Measurements from ENCODE around the gene CACNA2D3. TPM values are rescaled to one million over a fixed set of nuclear protein-coding genes. Genes with fewer than 3 reads are reported as not detected.

CACNA2D3 gene
- total and polyA plus RNA-seq, 2 experiments from 2014 or later, result 1.1 to 2.5 TPM

- Histone ChIP-seq H3K4me2 (no peak overlapping the region), H3K4me3 (no peak overlapping the region), H3K79me2 (no peaks in the 10 kb centered on the region), H3K27ac (no peak overlapping the region), H3K9me2 (replicated peaks; ENCODE audit: insufficient read depth) (no peaks in the 10 kb centered on the region), H3K27me3 (no peaks in the 10 kb centered on the region), H3K36me3 (replicated peaks; ENCODE audit: insufficient read depth, low read depth) (no peaks in the 10 kb centered on the region), H4K20me1 (ENCODE audit: insufficient read depth, poor library complexity, severe bottlenecking) (no peaks in the 10 kb centered on the region), H3K9me3 (ENCODE audit: low read depth) (no peaks in the 10 kb centered on the region), H3K4me1 (ENCODE audit: insufficient read depth) (peaks cover 6% of the 10 kb centered on the region), H2AFZ (no peak overlapping the region)
- no peak for TF ChIP-seq EZH2phosphoT487 (IDR thresholded peaks at IDR 0.05; ENCODE audit: low read depth, severe bottlenecking, unreplicated experiment)
- TF ChIP-seq EZH2 (IDR thresholded peaks at IDR 0.05; ENCODE audit: borderline replicate concordance), result no peak
- 98% methylated on average over 2 of the region's 2 CpGs for WGBS (ENCODE audit: low lambda C conversion rate, missing lambda C conversion rate)
- no peak for DNase-seq (ENCODE audit: low spot score)
These were observed 708.8 kb downstream of the CACNA2D3 start for GRCh38 chr3:54831112-54831511.

GRCh38 chr3:54832876-54833275, 710.5 kb downstream of the CACNA2D3 start:
- H2AFZ ChIP-seq, result no peak overlapping the region
- H3K9me3 ChIP-seq (ENCODE audit: low read depth), result no peaks in the 10 kb centered on the region
- H3K9me2 ChIP-seq (replicated peaks; ENCODE audit: insufficient read depth), result no peaks in the 10 kb centered on the region
- H3K4me2 ChIP-seq, result no peak overlapping the region
- H3K27ac ChIP-seq, result no peak overlapping the region
- H3K36me3 ChIP-seq (replicated peaks; ENCODE audit: insufficient read depth, low read depth), result no peaks in the 10 kb centered on the region
- H3K4me3 ChIP-seq, result no peak overlapping the region
- no peaks in the 10 kb centered on the region for H3K4me1 ChIP-seq (ENCODE audit: insufficient read depth)
- H4K20me1 ChIP-seq (ENCODE audit: insufficient read depth, poor library complexity, severe bottlenecking), result no peaks in the 10 kb centered on the region
- TF ChIP-seq EZH2 (IDR thresholded peaks at IDR 0.05; ENCODE audit: borderline replicate concordance), result no peak
- TF ChIP-seq, protein P1, sequence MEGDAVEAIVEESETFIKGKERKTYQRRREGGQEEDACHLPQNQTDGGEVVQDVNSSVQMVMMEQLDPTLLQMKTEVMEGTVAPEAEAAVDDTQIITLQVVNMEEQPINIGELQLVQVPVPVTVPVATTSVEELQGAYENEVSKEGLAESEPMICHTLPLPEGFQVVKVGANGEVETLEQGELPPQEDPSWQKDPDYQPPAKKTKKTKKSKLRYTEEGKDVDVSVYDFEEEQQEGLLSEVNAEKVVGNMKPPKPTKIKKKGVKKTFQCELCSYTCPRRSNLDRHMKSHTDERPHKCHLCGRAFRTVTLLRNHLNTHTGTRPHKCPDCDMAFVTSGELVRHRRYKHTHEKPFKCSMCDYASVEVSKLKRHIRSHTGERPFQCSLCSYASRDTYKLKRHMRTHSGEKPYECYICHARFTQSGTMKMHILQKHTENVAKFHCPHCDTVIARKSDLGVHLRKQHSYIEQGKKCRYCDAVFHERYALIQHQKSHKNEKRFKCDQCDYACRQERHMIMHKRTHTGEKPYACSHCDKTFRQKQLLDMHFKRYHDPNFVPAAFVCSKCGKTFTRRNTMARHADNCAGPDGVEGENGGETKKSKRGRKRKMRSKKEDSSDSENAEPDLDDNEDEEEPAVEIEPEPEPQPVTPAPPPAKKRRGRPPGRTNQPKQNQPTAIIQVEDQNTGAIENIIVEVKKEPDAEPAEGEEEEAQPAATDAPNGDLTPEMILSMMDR (IDR thresholded peaks at IDR 0.05; ENCODE audit: poor library complexity), result no peak
- TF ChIP-seq EZH2phosphoT487 (IDR thresholded peaks at IDR 0.05; ENCODE audit: low read depth, severe bottlenecking, unreplicated experiment), result no peak
- DNase-seq (ENCODE audit: low spot score), result no peak
- H3K27me3 ChIP-seq, result no peaks in the 10 kb centered on the region
- WGBS (ENCODE audit: low lambda C conversion rate, missing lambda C conversion rate), result 95% methylated on average over 1 of the region's 1 CpG
- H3K79me2 ChIP-seq, result no peaks in the 10 kb centered on the region

DNA sequence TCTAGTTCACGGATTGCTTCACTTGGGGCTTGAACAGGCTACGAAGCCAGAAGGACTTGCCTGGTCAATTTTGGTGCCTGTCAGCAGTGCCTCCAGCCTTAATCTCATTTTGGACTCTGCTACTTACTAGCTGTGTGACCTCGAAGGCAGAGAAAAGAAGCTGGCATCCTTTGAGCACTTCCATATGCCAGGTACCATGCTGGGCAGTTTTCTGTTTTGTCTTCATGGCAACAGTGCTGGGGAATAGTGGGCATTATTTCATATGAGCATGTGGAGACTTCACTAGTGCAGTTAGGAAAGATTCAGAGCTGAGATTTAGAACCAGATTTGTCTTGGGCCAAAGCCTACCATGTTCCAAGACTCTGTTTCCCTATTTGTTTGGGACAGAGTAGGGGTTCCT, 713.3 kb downstream of the CACNA2D3 start:
- Histone ChIP-seq H3K27me3 (no peaks in the 10 kb centered on the region), H3K4me2 (no peak overlapping the region), H3K4me1 (ENCODE audit: insufficient read depth) (no peaks in the 10 kb centered on the region), H3K9me2 (replicated peaks; ENCODE audit: insufficient read depth) (no peaks in the 10 kb centered on the region), H3K9me3 (ENCODE audit: low read depth) (no peaks in the 10 kb centered on the region), H3K36me3 (replicated peaks; ENCODE audit: insufficient read depth, low read depth) (no peaks in the 10 kb centered on the region), H3K79me2 (no peaks in the 10 kb centered on the region), H3K27ac (no peak overlapping the region), H4K20me1 (ENCODE audit: insufficient read depth, poor library complexity, severe bottlenecking) (no peaks in the 10 kb centered on the region), H3K4me3 (no peak overlapping the region), H2AFZ (no peak overlapping the region)
- no peak for TF ChIP-seq EZH2phosphoT487 (IDR thresholded peaks at IDR 0.05; ENCODE audit: low read depth, severe bottlenecking, unreplicated experiment)
- TF ChIP-seq EZH2 (IDR thresholded peaks at IDR 0.05; ENCODE audit: borderline replicate concordance), result no peak
- TF ChIP-seq, protein P1 (IDR thresholded peaks at IDR 0.05; ENCODE audit: poor library complexity), result no peak
- no peak for DNase-seq (ENCODE audit: low spot score)
- 90% methylated on average over 3 of the region's 3 CpGs for WGBS (ENCODE audit: low lambda C conversion rate, missing lambda C conversion rate)

- Histone ChIP-seq H3K79me2 (no peaks in the 10 kb centered on the region), H3K4me1 (ENCODE audit: insufficient read depth) (no peaks in the 10 kb centered on the region), H2AFZ (no peak overlapping the region), H3K36me3 (replicated peaks; ENCODE audit: insufficient read depth, low read depth) (no peaks in the 10 kb centered on the region), H3K27ac (peak overlapping the region; percentile 23), H4K20me1 (ENCODE audit: insufficient read depth, poor library complexity, severe bottlenecking) (no peaks in the 10 kb centered on the region), H3K27me3 (no peaks in the 10 kb centered on the region), H3K9me2 (replicated peaks; ENCODE audit: insufficient read depth) (no peaks in the 10 kb centered on the region), H3K9me3 (ENCODE audit: low read depth) (no peaks in the 10 kb centered on the region), H3K4me2 (no peak overlapping the region), H3K4me3 (no peak overlapping the region)
- peak; percentile 14 for DNase-seq (ENCODE audit: low spot score)
- WGBS (ENCODE audit: low lambda C conversion rate, missing lambda C conversion rate), result 61% methylated on average over 8 of the region's 8 CpGs
- TF ChIP-seq EZH2 (IDR thresholded peaks at IDR 0.05; ENCODE audit: borderline replicate concordance) (no peak), EZH2phosphoT487 (IDR thresholded peaks at IDR 0.05; ENCODE audit: low read depth, severe bottlenecking, unreplicated experiment) (no peak)
- TF ChIP-seq, protein P1 (IDR thresholded peaks at IDR 0.05; ENCODE audit: poor library complexity), result no peak
These were observed 714.5 kb downstream of the CACNA2D3 start for GRCh38 chr3:54836871-54837270.

Measured in hepatocyte (in vitro differentiated cells).